GM18873 (cell line): ENCODE measurements around the gene MRPS27.
A peak's percentile ranks its signal among the peaks of the same experiment; 100 is the strongest.

ENCODE experiments used
- ATAC-seq: cut with Tn5 transposase; IDR thresholded peaks from one replicate; pipeline ENCODE4 v1.9.1; 2021; ENCODE audit warnings: mild to moderate bottlenecking, moderate library complexity, moderate number of reproducible peaks; ENCODE audit not compliant: unreplicated experiment, low FRiP score

Gene MRPS27

DNA sequence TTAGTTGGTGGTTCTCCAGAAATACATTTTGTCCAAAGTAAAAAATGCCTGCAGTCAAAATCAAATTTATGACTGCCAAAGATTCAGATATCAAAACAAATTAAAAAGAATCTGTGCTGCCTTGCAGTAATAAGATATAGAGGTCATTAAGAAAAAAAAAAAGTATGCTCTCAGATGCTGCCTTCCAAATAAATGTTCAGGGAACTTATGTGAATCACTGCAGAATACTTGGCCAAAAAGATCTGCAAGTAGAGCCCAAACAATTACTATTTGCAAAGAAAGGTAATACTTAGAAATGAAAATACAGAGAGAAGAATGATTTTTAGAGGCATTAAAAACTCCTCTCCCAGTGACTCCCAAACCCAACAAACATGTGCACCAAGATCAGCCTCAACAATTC is 52.4 kb downstream of the MRPS27 start:
- no peak for ATAC-seq

- ATAC-seq = no peak
Observed at GRCh38 chr5:72266862-72267261, 53.2 kb downstream of the MRPS27 start.

GRCh38 chr5:72265032-72265877 is 54.8 kb downstream of the MRPS27 start:
- ATAC-seq = no peak

GRCh38 chr5:72256536-72256935 is 63.5 kb downstream of the MRPS27 start:
- ATAC-seq = no peak

GRCh38 chr5:72255670-72256069 is 64.4 kb downstream of the MRPS27 start:
- no peak for ATAC-seq

DNA sequence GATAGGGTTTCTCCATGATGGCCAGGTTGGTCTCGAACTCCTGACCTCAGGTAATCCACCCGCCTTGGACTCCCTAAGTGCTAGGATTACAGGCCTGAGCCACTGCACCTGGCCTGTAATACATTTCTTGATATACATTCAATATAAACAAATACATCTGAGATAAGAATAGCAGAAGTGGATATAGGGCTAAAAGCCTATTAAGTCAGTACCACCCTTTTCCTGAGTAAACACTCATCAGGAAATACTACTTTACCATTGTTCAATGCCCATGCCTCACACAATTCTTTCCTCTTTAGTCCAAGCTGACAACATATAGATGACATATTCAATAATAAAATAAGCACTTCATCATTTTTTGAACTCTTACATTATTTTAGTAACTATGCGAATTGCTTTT is 64.8 kb downstream of the MRPS27 start:
- no peak for ATAC-seq

- no peak for ATAC-seq
Observed at GRCh38 chr5:72252574-72253155, 67.4 kb downstream of the MRPS27 start.

GRCh38 chr5:72252008-72252407 is 68.0 kb downstream of the MRPS27 start:
- ATAC-seq = no peak

GRCh38 chr5:72251386-72251785 is 68.7 kb downstream of the MRPS27 start:
- ATAC-seq = no peak

DNA sequence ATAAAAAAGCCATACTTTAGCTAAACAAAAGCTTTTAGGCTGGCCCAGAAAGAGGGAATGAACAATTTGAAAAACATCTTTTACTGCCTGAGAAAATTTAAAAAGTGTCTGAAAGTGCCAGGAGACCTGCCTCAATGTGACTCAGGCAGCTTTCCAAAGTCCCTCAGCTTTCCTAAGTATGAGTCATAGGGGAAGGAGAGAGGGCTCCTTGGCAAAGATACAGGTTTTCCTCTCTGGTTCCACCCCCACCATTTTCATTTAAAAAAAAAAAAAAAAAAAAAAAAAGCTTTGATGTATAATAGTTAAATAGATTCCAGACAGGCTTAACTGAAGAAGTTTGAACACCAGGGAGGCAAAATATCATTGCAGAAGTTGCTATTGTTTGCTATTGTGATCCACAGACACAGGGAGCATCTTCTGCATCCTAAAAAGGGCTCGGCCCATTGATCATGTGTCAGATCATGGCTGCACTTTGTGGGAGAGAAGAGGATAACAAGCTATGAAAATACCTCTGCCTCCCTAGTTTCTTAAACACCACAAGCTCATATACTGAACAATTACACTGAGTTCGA is 71.5 kb downstream of the MRPS27 start:
- ATAC-seq = no peak

DNA sequence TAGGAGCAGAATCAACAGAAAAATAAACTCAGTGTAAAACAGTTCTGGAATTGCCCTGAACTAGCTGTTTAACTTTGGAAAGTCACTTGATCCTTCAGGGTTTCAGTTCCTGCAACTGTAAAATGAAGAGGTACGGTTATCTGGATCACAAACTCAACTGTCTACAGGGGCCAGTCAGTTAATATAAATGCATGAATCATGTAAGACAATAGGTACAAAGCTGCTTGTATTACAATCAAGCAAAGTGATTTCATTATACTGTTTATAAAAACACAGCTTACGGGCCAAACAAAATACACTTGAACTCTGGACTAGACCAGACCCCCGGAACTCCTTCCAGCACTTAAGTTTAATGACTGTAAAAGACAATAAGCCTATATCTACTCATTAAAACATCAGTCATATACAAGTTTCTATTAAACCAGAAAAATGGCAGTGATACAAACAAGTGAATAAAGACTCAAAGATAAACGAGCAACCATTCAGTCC is 73.0 kb downstream of the MRPS27 start:
- no peak for ATAC-seq

GRCh38 chr5:72245951-72246532 is 74.0 kb downstream of the MRPS27 start:
- no peak for ATAC-seq

- no peak for ATAC-seq
Observed at GRCh38 chr5:72245546-72245945, 74.5 kb downstream of the MRPS27 start.

DNA sequence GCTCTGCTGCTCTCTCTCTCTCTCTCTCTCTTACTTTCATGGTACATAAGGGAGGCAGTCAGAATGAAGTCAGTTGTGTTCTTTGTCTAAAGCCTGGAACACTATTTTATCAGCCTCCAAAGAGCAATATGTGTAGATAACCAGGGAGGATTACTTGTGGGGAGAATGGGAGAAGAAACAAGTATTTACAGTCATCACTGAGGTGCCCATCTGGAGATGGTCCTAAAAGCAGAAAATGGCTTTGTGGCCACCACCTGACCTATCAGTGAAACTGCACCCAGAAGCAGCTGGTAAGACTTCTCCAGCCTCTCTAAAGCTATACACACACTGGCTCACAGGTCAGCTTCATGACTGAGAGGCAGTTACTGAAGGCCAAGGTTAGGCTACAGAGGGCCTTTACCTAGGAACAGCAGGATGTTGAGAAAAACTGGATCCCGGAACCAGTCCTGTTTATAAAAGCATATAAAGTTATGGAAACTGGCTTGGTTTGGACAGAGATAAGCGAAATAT is 75.1 kb downstream of the MRPS27 start:
- peak; percentile 60 for ATAC-seq

GRCh38 chr5:72243706-72244105 is 76.3 kb downstream of the MRPS27 start:
- no peak for ATAC-seq

GRCh38 chr5:72242796-72243475 is 77.1 kb downstream of the MRPS27 start:
- no peak for ATAC-seq

GRCh38 chr5:72241346-72242003 is 78.6 kb downstream of the MRPS27 start:
- no peak for ATAC-seq

- no peak for ATAC-seq
Observed at GRCh38 chr5:72238712-72239445, 81.2 kb downstream of the MRPS27 start.

DNA sequence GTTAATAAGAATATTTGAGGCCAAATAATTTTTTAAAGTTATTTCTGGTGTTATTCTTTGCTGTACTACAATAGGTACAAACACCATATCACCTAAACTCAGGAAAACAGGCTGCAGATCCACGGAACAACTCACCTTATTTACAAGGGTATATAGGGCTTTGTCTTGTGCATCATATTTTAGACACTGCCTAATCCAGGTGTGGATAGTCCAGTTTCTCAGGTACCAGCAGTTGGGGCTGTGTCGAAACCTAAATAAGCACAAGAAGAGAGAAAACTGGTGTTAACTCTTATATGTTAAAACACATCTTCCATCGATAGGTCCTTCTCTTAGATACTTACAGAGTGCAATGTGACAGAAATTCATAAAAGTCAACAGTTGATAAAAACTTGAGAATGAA is 82.2 kb downstream of the MRPS27 start:
- ATAC-seq = no peak
